ENCODE results near the gene LACTBL1.
A peak's percentile ranks its signal among the peaks of the same experiment; 100 is the strongest.

LACTBL1 gene

GRCh38 chr1:22944346-22945055 is 28.2 kb downstream of the LACTBL1 start:
- DNase-seq (ENCODE audit: low read depth), result no peak

GRCh38 chr1:22941257-22941656 is 31.4 kb downstream of the LACTBL1 start:
- DNase-seq (ENCODE audit: low read depth), result no peak

- DNase-seq (ENCODE audit: low read depth), result no peak
Measured at GRCh38 chr1:22936681-22937080, 36.0 kb downstream of the LACTBL1 start.

- no peak for DNase-seq (ENCODE audit: low read depth)
Measured at GRCh38 chr1:22935433-22935832, 37.2 kb downstream of the LACTBL1 start.

- no peak for DNase-seq (ENCODE audit: low read depth)
Measured at GRCh38 chr1:22932803-22933470, 39.7 kb downstream of the LACTBL1 start.

GRCh38 chr1:22930240-22930912 is 42.3 kb downstream of the LACTBL1 start:
- peak; percentile 32 for DNase-seq (ENCODE audit: low read depth)

GRCh38 chr1:22925111-22925510 is 47.6 kb downstream of the LACTBL1 start:
- DNase-seq (ENCODE audit: low read depth), result no peak

- DNase-seq (ENCODE audit: low read depth), result no peak
Measured at GRCh38 chr1:22922640-22923039, 50.0 kb downstream of the LACTBL1 start.

- DNase-seq (ENCODE audit: low read depth), result no peak
Measured at GRCh38 chr1:22921452-22922126, 51.1 kb downstream of the LACTBL1 start.

GRCh38 chr1:22920734-22921451 is 51.8 kb downstream of the LACTBL1 start:
- DNase-seq (ENCODE audit: low read depth), result no peak

GRCh38 chr1:22920026-22920733 is 52.5 kb downstream of the LACTBL1 start:
- no peak for DNase-seq (ENCODE audit: low read depth)

GRCh38 chr1:22919341-22920025 is 53.2 kb downstream of the LACTBL1 start:
- no peak for DNase-seq (ENCODE audit: low read depth)

GRCh38 chr1:22918644-22919043 is 54.0 kb downstream of the LACTBL1 start:
- DNase-seq (ENCODE audit: low read depth), result no peak

GRCh38 chr1:22917989-22918388 is 54.7 kb downstream of the LACTBL1 start:
- DNase-seq (ENCODE audit: low read depth), result no peak

- no peak for DNase-seq (ENCODE audit: low read depth)
Measured at GRCh38 chr1:22916471-22916820, 56.2 kb downstream of the LACTBL1 start.

- DNase-seq (ENCODE audit: low read depth), result no peak
Measured at GRCh38 chr1:22915816-22916470, 56.7 kb downstream of the LACTBL1 start.

- no peak for DNase-seq (ENCODE audit: low read depth)
Measured at GRCh38 chr1:22915231-22915630, 57.4 kb downstream of the LACTBL1 start.

GRCh38 chr1:22914633-22915217 is 57.9 kb downstream of the LACTBL1 start:
- DNase-seq (ENCODE audit: low read depth), result no peak

GRCh38 chr1:22914156-22914555 is 58.5 kb downstream of the LACTBL1 start:
- no peak for DNase-seq (ENCODE audit: low read depth)

Measured in activated T-cell treated with anti-CD3 and anti-CD28 coated beads for 48 hours (primary cell).